Measurements from ENCODE around the gene SPDYE4.

- TF ChIP-seq CTCF (IDR thresholded peaks at IDR 0.05) (peak in 1 of 6 experiments; percentile 0), POLR2A (IDR thresholded peaks at IDR 0.05) (no peak)
Measured at GRCh38 chr17:8799570-8800212, 41.3 kb upstream of the SPDYE4 start.
